ENCODE data around the gene ACAP3. TPM values are rescaled to one million over a fixed set of nuclear protein-coding genes. Genes with fewer than 3 reads are reported as not detected.

The ACAP3 gene
- polyA plus RNA-seq, 2 of the 4 experiments (the other 2 are of a cell fraction) = 6.6 to 24.2 TPM

GRCh38 chr1:1356796-1357401, 49.2 kb upstream of the ACAP3 start:
- POLR2A ChIA-PET = no interaction called here
- CTCF ChIA-PET = interaction anchor here (1.2 kb wide), 1 partner anchor 15 kb away, joined by 6 read pairs; no protein-coding TSS in a partner anchor
- no peak overlapping the region for H3K4me2 ChIP-seq
- TF ChIP-seq GATA3 (IDR thresholded peaks at IDR 0.05; ENCODE audit: borderline replicate concordance) (no peak), CHD2 (IDR thresholded peaks at IDR 0.05; ENCODE audit: low read length, partially characterized antibody) (no peak), KDM1A (IDR thresholded peaks at IDR 0.05; ENCODE audit: low read depth) (no peak), FOSL2 (IDR thresholded peaks at IDR 0.05) (no peak), FOSL2 (CRISPR knock-in tag; IDR thresholded peaks at IDR 0.05) (no peak), ZFP36 (IDR thresholded peaks at IDR 0.05; ENCODE audit: borderline replicate concordance, partially characterized antibody) (no peak), HOXB13 (CRISPR knock-in tag; IDR thresholded peaks at IDR 0.05; ENCODE audit: low read depth) (no peak), JUNB (IDR thresholded peaks at IDR 0.05) (no peak), ATOH8 (CRISPR knock-in tag; IDR thresholded peaks at IDR 0.05; ENCODE audit: low read depth) (no peak), POLR2AphosphoS2 (conservative IDR thresholded peaks at IDR 0.05; ENCODE audit: low read length) (no peak), HOXA7 (CRISPR knock-in tag; IDR thresholded peaks at IDR 0.05) (no peak), EHF (CRISPR knock-in tag; IDR thresholded peaks at IDR 0.05) (no peak), CBX8 (IDR thresholded peaks at IDR 0.05) (no peak), ZSCAN20 (CRISPR knock-in tag; IDR thresholded peaks at IDR 0.05) (no peak), RNF2 (IDR thresholded peaks at IDR 0.05; ENCODE audit: borderline replicate concordance, low read depth) (no peak)
- no peak for FAIRE-seq
- H3K4me1 ChIP-seq = peaks cover 39% of the 10 kb centered on the region
- no peaks in the 10 kb centered on the region for H3K9me3 ChIP-seq
- no peak overlapping the region for H3K4me3 ChIP-seq
- WGBS (ENCODE audit: missing lambda C conversion rate) = 91% methylated on average over 9 of the region's 26 CpGs
- peak in 1 of 2 experiments; percentile 3; a peak in 1 of 6 replicates for ATAC-seq
- H3K27ac ChIP-seq = no peak overlapping the region
- no peak for DNase-seq (ENCODE audit: low read depth in 1 of 2, low spot score in 1 of 2)

- H3K9me3 ChIP-seq = no peaks in the 10 kb centered on the region
- H3K4me2 ChIP-seq = no peak overlapping the region
- no peak for DNase-seq (ENCODE audit: low read depth in 1 of 2, low spot score in 1 of 2)
- no peak for ATAC-seq
- H3K4me1 ChIP-seq = peaks cover 43% of the 10 kb centered on the region
- H3K4me3 ChIP-seq = no peak overlapping the region
- ChIA-PET POLR2A (no interaction called here), CTCF (no interaction called here)
- H3K27ac ChIP-seq = peak overlapping the region in 1 of 2 experiments; percentile 86; a peak in 3 of 6 replicates
- no peak for TF ChIP-seq ZSCAN20 (CRISPR knock-in tag; IDR thresholded peaks at IDR 0.05)
- TF ChIP-seq KDM1A (IDR thresholded peaks at IDR 0.05; ENCODE audit: low read depth) = no peak
- TF ChIP-seq SREBF2 (IDR thresholded peaks at IDR 0.05) = no peak
- no peak for TF ChIP-seq CHD2 (IDR thresholded peaks at IDR 0.05; ENCODE audit: low read length, partially characterized antibody)
- no peak for TF ChIP-seq RCOR1 (IDR thresholded peaks at IDR 0.05; ENCODE audit: low read depth, low read length)
- no peak for TF ChIP-seq PHF8 (IDR thresholded peaks at IDR 0.05; ENCODE audit: borderline replicate concordance, low read depth)
- no peak for TF ChIP-seq KDM5A (IDR thresholded peaks at IDR 0.05)
- TF ChIP-seq E2F6 (IDR thresholded peaks at IDR 0.05; ENCODE audit: borderline replicate concordance, low read depth) = no peak
- TF ChIP-seq POLR2AphosphoS2 (conservative IDR thresholded peaks at IDR 0.05; ENCODE audit: low read length) = no peak
- no peak for TF ChIP-seq USF2 (IDR thresholded peaks at IDR 0.05)
- WGBS (ENCODE audit: missing lambda C conversion rate) = 80% methylated on average over 1 of the region's 8 CpGs
- no peak for FAIRE-seq
Measured at GRCh38 chr1:1356166-1356795, 48.6 kb upstream of the ACAP3 start.
